Right renal cortex interstitium (tissue), 3 donors: ENCODE results near the gene OR2AT4. TPM values are rescaled to one million over a fixed set of nuclear protein-coding genes. Genes with fewer than 3 reads are reported as not detected.
"Not testable (repeated sequence)": the region's sequence is repeated elsewhere in the genome, so short reads cannot be mapped to it uniquely, and the experiment has no call there.

Experiments
- DNase-seq, 3 donors: peaks; one replicate each; pipeline ENCODE4 v3.0.0-alpha.2; 2013; ENCODE audit warnings: low read depth in 3 of 3, low spot score in 2 of 3
- polyA plus RNA-seq, 3 donors: library from polyadenylated mRNA; unstranded; fragments of 120-200 nt; gene quantifications; one replicate each; pipeline ENCODE4 v1.2.1, GENCODE V29; 2013; ENCODE audit not compliant: insufficient read length in 3 of 3

Gene OR2AT4
- polyA plus RNA-seq, 3 donors, result 0.04 TPM; not detected in 2

DNA sequence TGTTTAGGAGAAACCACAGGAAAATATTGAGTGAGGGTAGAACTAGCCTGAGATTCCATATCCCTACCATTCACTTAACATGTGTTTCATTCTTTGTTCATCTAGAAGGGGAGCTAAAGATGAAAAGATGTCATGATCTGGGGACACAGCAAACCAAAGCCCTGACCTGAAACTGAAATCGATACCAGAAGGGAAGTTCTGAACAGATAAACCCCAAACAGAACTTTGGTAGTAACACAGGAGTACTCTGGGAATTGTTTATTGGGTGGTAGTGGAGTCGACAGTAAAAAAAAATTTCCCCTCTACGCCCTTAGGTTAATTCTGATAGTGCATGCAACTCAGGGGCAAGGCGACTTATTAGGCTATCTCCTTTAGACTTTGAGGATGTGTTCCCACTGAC is 27.2 kb downstream of the OR2AT4 start:
- DNase-seq, result no peak

DNA sequence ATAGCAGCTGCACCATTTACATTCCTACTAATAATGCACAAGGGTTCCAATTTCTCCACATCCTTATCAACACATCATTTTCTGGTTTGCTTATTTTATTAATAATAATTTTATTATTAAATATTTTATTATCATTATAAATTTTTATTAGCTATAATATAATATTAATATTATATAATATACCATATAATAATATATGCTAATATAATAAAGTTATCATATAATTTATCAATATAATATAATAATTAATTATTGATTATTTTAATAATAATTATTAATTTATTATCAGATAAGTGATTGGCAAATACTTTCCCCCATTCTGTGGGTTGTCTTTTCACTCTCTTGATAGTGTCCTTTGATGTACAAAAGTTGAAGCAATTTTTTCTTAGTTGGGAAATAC is 27.7 kb downstream of the OR2AT4 start:
- DNase-seq, result no peak

DNA sequence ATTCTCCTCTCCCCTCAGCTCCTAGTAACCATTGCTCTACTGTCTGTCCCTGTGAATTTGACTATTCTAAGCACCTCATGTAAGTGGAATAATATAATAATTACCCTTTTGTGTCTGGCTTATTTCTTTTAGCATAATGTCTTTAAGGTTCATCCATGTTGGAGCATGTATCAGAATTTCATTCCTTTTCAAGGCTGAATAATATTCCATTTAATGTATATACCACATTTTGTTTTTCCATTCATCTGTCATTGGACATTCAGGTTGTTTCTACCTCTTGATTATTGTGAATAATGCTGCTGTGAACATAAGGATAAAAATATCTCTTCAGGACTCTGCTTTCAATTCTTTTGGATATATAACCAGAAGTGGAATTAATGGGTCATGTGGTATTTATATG is 28.1 kb downstream of the OR2AT4 start:
- DNase-seq, result no peak

DNA sequence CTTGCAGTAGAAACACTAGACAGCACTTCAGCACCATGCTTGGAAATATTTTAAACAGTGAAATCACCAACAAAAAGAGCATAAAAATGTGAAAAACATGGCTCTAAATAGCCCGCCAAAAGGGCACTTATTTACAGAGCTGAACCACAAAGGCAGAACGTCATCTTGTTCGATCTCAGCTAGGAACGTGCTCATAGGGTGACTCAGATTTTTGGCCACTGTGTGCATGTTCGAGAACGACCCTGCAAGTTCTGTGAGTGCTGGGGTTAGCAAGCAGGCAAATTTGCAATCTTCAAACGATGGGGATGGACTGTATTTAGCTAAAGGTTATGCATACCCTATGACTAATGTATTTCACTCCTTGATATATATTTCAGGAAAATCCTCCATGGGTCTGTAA is 30.6 kb downstream of the OR2AT4 start:
- no peak for DNase-seq

DNA sequence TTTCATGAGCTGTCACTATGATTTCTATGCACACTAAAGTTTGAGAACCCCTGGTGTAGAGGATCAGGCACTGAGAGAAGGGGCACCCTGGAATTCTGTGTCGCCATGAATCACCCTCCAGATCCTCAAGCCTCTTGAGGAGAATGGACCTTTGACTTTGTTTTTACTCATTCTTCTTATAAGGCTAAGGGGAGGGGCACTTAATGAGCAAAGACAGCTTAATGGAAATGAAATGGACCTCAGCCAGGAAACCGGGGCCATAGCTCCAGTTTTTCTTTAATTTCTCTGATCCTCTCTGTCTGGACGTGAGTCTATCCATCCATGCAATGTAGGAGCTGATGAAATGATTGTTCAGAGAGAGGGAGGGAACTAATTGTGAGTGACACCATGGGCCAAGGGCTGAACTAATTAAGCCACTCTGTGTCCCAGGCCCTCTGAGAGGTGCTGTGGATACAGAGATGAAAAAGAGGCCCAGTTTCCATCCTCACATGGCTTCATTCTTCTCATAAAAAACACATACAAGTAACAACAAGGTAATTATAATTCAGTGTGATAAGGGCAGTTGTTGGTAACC is 32.8 kb downstream of the OR2AT4 start:
- peak in 1 of 3 donors; percentile 1 for DNase-seq

DNA sequence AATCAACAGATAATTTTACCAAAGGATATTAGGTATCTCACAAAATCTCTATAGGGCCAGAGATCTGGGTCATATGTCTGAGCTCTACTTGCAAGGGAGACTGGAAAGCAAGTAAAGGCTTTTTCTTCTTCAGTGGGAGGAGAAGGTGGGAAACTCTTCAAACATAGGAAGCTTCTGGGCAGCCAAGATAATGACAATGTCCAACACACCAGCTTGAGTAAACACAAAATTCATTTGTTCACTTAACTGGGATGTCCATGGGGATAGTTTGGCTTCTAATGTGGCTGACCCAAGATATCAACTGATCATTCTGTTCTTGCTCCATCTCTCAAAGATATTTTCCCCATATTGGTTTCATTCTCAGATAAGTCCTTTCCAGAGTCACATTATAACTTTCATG is 37.4 kb downstream of the OR2AT4 start:
- no peak for DNase-seq

DNA sequence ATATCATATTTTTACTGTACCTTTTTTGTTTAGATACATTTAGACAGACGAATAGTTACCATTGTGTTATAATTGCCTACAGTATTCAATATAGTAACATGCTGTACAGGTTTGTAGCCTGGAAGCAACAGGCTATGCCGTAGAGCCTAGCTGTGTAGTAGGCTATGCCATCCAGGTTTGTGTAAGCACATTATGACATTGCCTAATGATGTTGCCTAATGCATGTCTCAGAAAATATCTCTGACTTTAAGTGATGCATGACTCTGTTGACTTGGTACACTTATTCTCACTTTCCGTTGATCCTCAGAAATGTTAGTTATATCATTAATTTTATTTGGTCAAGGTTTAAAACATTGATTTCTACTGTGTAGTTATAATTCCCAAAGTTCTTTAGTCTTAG is 39.9 kb downstream of the OR2AT4 start:
- DNase-seq, result no peak

DNA sequence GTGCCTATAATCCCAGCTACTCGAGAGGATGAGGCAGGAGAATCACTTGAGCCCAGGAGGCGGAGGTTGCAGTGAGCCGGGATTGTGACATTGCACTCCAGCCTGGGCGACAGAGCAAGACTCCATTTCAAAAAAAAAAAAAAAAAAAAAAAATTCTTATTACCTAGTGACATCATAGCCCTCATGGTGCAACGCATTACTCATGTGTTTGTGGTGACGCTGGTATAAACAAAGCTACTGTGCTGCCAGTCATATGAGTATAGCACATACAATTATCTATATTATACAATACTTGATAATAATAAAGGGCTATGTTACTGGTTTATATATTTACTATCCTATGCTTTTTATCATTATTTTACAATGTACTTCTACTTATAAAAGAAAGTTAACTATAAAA is 41.2 kb downstream of the OR2AT4 start:
- no peak for DNase-seq

DNA sequence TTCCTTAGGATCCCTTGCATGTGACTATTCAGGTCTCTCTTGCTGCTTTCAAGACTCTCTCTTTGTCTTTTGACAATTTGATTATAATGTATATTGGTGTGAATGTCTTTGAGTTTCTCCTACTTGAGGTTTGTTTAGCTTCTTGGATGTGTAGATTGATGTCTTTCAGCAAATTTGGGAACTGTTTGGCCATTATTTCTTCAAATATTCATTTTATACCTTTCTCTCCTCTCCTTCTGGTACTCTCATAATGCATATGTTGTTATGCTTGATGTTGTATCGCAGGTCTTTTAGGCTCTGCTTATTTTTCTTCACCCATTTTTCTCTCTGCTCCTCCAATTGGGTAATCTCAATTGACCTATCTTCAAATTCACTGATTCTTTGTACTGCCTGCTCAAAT is 44.2 kb downstream of the OR2AT4 start:
- no peak for DNase-seq

DNA sequence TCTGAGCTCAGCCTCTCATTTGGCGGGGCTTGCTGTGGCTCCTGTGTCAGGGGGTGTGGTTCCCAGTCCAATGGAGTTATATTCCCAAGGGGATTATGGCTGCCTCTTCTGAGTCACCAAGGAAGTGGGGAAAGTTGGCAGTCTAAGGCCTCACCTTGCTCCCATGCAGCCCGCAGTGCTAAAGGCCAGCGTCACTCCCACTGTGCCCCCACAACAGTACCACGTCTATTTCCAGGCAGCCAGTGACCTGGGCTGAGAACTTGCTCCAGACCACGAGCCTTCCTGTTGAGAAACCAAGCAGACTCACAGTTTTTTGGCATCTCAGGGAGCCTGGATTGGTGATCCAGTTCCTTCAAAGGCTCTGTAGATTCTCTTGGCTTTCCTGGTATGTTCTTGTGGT is 45.6 kb downstream of the OR2AT4 start:
- no peak for DNase-seq

DNA sequence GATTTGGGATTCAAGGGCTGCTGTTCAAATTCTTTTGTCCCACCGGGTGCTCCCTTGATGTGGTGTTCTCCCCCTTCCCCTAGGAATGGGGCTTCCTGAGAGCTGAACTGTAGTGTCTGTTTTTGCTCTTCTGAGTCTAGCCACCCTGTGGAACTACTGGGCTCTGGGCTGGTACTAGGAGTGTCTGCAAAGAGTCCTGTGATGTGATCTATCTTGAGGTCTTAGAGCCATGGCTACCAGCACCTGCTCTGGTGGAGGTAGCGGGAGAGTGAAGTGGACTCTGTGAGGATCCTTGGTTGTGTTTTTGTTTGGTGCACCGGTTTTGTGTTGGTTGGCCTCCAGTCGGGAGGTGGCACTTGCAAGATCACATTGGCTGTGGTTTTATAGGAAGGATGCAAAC is 46.2 kb downstream of the OR2AT4 start:
- DNase-seq, result no peak

DNA sequence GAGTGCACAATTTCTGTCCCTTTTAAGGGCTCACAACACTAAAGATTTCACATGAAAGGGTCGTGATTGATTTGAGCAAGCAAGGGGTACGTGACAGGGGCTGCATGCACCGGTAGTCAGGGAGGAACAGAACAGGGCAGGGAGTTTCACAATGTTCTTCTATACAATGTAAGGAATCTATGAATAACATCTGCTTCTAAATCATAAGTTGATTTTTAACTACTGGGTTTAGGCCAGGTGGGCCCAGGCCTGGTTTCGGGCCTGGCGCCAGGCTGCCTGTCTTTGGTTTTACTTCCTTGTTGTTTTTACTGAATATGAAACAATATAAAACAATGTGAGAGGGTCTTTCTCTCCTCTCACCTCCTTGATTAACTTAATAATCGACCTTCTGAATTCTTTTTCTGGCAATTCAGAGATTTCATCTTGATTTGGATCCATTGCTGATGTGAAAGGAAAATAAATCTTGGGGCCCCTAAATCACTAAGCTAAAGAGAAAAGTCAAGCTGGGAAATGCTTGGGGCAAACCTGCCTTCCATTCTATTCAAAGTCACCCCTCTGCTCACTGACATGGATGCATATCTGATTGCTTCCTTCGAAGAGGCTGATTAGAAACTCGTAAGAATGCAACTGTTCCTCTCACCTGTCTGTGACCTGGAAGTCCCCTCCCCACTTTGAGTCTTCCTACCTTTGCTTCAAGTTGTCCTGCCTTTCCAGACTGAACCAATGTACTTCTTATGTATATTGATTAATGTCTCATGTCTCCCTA is 47.0 kb downstream of the OR2AT4 start:
- not testable (repeated sequence) for DNase-seq

DNA sequence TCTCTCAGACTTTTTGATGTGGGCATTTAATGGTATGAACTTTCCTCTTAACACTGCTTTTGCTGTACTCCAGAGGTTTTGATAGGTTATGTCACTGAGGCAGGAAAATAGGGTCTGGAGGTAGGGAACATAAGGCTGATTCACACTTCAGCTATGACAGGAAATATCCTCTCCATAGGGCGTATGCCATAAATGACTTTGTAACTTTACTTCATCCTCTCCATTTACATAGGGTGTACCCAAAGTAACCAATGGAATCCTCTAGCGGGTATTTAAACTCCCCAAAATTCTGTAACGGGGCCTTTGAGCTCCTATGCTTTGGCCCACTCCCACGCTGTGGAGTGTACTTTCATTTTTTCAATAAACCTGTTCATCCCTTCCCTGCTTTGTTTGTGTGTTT is 49.5 kb downstream of the OR2AT4 start:
- no peak for DNase-seq

DNA sequence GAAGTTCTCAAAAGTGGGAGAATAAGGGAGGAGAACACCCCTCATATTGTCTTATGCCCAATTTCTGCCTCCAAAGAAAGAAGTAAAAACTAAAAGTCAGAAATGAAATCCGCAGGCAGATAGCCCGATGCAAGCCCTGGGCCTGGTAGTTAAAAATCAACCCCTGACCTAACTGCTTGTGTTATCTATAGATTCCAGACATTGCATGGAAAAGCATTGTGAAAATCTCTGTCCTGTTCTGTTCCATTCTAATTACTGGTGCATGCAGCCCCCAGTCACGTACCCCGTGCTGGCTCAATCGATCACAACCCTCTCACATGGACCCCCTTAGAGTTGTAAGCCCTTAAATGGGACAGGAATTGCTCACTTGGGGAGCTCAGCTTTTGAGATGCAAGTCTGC is 50.0 kb downstream of the OR2AT4 start:
- DNase-seq, result not testable (repeated sequence)

DNA sequence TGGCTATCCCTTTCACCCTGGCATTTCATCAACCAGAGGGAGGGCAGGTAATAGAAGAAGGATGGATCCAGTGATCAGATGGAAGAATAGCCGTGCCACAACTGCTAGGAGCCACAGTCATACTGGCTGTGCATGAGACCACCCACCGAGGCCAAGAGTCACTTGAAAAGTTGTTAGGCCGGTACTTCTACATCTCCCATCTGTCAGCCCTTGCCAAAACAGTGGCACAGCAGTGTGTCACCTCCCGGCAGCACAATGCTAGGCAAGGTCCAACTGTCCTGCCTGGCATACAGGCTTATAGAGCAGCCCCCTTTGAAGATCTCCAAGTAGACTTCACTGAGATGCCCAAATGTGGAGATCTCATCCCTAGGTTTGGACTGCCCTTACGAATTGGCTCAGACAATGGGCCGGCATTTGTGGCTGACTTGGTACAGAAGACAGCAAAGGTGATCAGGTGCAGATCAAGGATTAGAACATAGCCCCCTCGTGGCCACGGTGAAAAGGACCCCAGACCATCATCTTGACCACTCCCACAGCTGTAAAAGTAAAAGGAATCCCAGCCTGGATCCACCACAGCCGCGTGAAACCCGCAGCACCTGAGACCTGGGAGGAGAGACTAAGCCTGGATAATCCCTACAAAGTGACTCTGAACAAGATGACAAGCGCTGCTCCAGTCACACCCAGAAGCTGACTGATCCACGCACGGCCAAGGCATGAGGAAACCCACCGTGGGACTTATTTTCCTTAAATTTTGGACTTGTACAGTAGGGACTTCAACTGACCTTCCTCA is 52.1 kb downstream of the OR2AT4 start:
- not testable (repeated sequence) for DNase-seq

DNA sequence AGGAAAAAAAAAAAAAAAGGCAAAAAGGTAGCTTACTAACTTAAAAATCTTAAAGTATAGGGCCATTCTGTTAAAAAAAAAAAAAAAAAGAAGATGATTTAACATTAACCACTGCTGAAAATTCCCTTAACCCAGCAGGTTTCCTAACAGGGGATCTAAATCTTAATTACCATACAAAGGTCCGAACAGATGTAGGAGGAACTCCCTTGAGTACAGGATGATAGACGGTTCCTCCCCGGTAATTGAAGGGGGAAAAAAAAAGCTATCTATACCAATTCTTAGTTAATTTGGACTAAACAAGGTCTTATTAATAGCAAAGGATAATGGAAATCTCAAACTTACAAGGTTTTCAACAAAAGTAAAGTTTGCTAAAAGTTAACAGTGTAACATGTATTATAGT is 54.9 kb downstream of the OR2AT4 start:
- DNase-seq, result not testable (repeated sequence)

DNA sequence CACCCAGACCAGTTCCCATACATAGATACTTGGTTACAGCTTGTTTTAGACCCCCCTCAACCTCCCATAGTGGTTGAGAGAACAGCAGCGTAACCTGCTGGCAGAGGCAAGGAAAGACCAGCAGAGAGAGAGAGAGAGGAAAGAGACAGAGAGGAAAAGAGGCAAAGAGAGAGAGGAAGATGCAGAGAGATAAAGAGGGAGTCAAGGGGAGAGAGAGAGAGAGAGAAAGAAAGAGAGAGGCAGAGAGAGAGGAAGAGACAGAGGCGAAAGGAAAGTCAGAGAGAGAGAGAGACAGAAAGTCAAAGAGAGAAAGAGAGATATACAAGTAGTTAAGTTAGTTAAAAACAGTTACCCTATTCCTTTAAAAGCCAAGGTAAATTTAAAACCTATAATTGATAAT is 55.4 kb downstream of the OR2AT4 start:
- no peak for DNase-seq

DNA sequence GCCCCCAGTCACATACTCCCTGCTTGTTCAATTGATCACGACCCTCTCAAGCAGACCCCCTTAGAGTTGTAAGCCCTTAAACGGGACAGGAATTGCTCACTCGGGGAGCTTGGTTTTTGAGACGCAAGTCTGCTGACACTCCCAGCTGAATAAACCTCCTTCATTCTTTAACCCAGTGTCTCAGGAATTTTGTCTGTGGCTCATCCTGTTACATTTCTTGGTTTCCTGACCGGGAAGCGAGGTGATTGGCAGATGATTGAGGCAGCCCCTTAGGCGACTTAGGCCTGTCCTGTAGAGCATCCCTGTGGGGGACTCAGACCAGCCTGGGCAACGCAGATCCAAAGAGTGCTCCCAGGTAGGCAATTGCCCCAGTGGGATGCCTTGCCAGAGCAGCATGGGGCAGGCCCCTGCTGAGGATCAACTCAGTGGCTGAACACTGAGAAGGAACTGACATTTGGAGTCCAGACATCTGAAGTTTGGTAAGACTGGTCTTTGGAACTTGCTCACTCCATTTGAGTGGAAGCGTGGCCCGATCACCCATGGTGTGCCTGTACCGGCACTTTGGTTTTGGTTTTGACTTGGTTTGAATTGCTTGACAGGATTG is 56.4 kb downstream of the OR2AT4 start:
- no peak for DNase-seq

DNA sequence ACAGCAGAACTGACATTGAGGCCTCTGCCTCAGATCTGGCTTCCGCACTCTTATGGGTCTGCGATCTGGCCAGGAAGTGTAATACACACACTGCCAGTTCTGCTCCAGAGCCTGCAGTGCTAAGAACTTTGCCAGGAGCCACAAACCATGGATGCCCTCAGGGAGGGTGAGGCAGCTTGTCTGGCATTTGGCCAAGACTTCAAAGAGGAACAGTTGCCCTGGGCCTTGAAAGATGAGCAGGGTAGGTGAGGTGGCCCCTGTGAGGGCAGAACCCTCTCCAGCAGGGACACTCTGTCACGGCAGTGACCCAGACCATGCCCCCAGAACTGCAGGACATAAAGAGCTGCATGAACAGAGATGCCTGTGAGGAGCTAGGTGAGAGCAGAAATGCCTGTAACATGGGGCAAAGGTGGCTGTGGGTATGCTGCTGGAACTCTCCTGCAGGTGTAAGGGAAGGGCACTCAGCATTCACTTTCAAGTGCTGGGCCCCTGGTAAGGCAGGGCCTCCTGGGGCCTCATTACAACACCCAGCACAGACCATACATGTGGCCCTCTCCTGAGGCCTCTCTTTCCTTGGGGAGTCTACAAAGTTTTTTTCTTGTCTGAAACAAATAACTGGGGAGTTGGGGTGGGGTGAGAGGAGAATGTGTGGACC is 60.6 kb downstream of the OR2AT4 start:
- no peak for DNase-seq

DNA sequence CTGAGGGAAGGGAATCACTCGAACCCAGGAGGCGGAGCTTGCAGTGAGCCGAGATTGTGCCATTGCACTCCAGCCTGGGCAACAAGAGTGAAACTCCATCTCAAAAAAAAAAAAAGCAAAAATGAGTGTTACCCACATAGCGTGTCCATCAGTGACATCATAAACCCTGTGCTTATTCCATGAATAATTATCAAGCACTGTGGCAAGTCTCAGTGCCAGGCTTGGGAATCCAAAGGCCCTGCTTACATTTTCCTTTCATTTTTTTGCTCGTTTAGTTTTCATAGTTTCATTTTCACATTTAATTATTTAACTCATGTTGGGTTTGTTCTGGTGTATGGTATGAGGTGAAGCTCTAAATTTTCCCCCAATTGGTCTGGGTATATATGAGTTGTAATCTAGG is 61.4 kb downstream of the OR2AT4 start:
- no peak for DNase-seq

DNA sequence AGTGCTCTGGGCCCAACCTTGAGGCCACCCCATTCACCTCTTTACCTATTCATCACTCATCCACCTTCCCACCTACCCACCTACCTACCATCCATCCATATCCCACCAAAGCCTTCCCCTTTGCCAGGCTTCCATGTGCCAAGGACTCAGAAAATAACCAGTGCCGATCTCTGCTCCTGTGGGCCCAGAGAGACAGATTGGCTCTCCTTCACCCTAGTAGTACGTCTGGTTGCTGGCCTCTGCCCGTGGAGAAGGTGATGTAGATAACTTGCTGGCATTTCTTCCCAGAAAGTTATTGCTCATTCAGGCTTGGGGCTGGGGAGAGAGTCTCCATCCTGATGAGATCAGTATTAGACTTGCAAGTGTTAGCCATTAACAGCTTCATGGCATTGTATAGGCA is 62.8 kb downstream of the OR2AT4 start:
- DNase-seq, result no peak
